Activated CD8-positive, alpha-beta memory T cell treated with anti-CD3 and anti-CD28 coated beads for 24 hours (primary cell): ENCODE measurements around the gene PHEX.
"Not testable (repeated sequence)": the region's sequence is repeated elsewhere in the genome, so short reads cannot be mapped to it uniquely, and the experiment has no call there.

Experiments
- DNase-seq: peaks from one replicate; pipeline ENCODE4 v3.0.0-alpha.2; 2020

The PHEX gene

GRCh38 chrX:22268706-22269105, 236.6 kb downstream of the PHEX start:
- DNase-seq = no peak

DNA sequence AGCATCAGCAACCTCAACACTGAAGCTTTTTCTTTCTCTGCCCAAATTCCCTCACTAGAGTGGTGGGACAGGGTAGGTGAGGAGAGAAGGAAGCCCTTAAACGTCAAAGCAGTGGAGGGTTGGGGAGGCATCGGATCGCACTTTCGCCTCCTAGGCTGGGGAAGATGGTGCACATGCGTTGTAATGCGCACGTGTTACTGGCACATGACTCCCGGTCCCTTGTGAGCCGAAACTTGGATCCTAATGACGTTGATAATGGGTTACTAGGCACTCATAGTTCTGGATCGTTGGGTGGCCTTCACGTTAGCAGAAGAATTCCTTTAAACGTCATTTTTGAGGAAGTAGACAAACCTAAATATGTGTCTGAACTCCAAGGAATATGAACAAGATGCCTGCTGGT, 240.5 kb downstream of the PHEX start, which contains the start of gene CBLL2:
Gene CBLL2 (plus strand): TSS at position 301 of the 400 bp plus-strand sequence. CDS start 79 bp downstream, at position 380.
- DNase-seq = no peak

DNA sequence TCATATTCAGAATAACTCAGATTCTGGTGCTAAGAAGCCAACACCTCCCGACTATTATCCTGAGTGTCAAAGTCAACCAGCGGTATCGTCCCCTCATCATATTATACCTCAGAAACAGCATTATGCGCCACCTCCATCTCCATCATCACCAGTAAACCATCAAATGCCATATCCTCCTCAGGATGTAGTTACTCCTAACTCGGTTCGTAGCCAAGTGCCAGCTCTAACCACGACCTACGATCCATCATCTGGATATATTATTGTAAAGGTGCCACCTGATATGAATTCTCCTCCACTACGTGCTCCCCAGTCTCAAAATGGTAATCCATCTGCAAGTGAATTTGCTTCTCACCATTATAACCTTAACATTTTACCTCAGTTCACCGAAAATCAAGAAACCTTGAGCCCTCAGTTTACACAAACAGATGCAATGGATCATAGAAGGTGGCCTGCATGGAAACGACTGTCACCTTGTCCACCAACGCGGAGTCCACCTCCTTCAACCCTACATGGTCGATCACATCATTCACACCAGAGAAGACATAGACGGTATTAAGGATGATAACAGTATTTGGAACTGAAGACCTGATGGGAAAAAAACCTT, 241.7 kb downstream of the PHEX start:
- no peak for DNase-seq

DNA sequence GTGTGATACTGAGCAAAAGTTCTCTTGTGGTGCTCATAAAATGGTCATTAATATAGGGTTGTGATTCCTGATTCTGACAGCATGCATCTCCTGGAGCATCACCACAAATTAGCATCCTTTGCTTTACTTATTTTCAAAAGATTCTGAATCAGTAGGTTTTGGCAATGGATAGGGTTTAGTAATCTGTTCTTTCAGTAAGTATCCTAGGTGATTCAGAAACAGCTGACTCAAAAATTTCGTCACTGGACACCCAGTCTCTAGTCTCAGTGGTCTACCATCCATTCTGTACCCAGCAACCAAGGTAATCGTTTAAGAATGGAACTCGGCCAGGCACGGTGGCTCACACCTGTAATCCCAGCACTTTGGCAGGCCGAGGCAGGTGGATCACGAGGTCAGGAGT, 244.7 kb downstream of the PHEX start:
- DNase-seq = no peak

GRCh38 chrX:22278375-22278774, 246.2 kb downstream of the PHEX start:
- DNase-seq = no peak

GRCh38 chrX:22289209-22289608, 257.1 kb downstream of the PHEX start:
- DNase-seq = not testable (repeated sequence)

GRCh38 chrX:22296871-22297270, 264.7 kb downstream of the PHEX start:
- no peak for DNase-seq

DNA sequence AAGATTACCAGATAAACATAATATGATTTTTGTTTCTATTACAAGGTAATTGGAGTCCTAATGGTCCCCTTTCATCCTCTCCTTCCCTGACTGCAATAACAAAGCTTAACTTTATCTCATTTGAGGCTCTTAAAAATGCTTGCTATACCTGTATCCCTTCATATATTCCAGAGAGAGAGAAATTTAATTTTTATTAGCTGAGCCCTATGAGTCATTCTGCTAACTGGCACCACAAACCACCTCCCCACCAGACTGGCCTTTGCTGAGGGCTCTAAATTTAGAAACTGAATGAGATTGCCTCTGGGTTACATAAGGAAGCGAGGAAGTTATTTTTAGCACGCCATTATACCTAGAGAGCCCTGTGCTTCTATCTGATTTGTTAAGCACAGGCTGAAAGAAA, 268.0 kb downstream of the PHEX start:
- no peak for DNase-seq
